HFFc6 (cell line): Measurements from ENCODE around the gene USP24. TPM values are rescaled to one million over a fixed set of nuclear protein-coding genes. Genes with fewer than 3 reads are reported as not detected.

Source experiments
- DNase-seq: peaks from one replicate; pipeline ENCODE4 v3.0.0-alpha.2; 2018
- H3K27ac Mint-ChIP-seq: 2 replicates; pipeline ENCODE4 v1.8.0; 2020; ENCODE audit warnings: mild to moderate bottlenecking, mixed read lengths
- H3K27me3 Mint-ChIP-seq: 2 replicates; pipeline ENCODE4 v1.8.0; 2021; ENCODE audit warnings: mild to moderate bottlenecking, moderate library complexity, mixed read lengths; ENCODE audit not compliant: insufficient read depth
- H3K36me3 Mint-ChIP-seq: 2 replicates; pipeline ENCODE4 v1.8.0; 2021; ENCODE audit warnings: low read depth, mixed read lengths
- H3K4me1 Mint-ChIP-seq: 2 replicates; pipeline ENCODE4 v1.8.0; 2020; ENCODE audit warnings: low read depth, mixed read lengths
- H3K4me3 Mint-ChIP-seq: 2 replicates; pipeline ENCODE4 v1.8.0; 2020; ENCODE audit warnings: mild to moderate bottlenecking, moderate library complexity, mixed read lengths
- H3K9me3 Mint-ChIP-seq: 2 replicates; pipeline ENCODE4 v1.8.0; 2020; ENCODE audit warnings: mild to moderate bottlenecking, mixed read lengths
- CTCF ChIP-seq: fragments of 200-600 bp; sonication (generic); IDR thresholded peaks from 2 replicates; pipeline ENCODE4 v1.5.0; 2021; ENCODE audit warnings: antibody characterized with exemption, mild to moderate bottlenecking
- total RNA-seq, 6 experiments: library from RNA; stranded (reverse); fragmentation: NEBNext Ultra II Directional; extraction: Animal tissue kit (Norgen Biotek cat#: 25700); gene quantifications; 2 replicates in 1 of 6; 3 replicates in 5 of 6; pipeline ENCODE4 v1.2.3, GENCODE V29; 2021

USP24 gene
- total RNA-seq, 6 experiments from 2014 or later = 22.5 to 27.8 (median 25.0) TPM

DNA sequence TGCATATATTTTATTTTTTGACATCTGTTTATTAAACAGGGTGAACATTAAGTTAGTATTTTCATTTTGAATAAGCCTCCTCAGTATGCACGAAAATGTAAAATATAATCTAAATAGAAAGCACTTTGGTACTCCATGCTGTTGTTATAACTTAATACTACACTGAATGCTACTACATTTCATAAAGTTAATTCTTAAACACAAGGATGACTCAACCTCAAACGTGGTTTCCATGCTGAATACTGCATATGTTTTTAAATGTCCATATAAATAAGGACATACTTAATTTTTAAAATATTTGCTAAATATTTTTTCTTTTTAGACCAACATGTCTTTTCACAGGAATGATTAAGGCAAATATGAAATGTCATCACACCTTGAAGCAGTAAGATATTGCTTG, 83.9 kb downstream of the USP24 start:
- Mint-ChIP-seq H3K27me3 (no peaks in the 10 kb centered on the region), H3K4me3 (no peak overlapping the region), H3K27ac (peak overlapping the region; percentile 20; the same call in 1 of the 2 replicates), H3K4me1 (peaks cover 53% of the 10 kb centered on the region), H3K36me3 (peaks cover 66% of the 10 kb centered on the region), H3K9me3 (peaks cover 4% of the 10 kb centered on the region; the same call in 1 of the 2 replicates)
- no peak for DNase-seq
- TF ChIP-seq CTCF = no peak

DNA sequence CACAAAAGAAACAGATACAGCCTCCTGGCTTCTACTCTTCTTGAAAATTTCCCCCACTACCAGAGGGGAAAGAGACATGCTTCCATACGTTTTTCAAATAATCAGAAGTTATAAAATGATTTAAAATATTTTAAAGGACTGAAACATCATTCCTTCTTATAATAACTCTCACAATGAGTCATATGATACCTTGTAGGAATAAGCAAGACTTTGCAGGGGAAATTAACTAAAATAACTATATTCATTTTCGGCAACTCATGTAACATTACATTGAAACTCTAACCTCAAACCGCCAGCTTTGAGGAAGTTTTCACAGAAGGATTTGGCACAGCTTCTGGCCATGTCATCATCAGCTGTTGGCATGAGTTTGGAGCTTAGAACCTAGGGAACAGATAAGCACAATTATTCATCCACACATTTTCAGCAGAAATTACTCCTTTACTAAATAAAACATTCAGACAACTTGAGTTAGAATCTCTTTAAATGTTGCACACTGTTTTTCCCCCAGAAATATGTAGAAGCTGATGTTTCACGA, 85.9 kb downstream of the USP24 start:
- Mint-ChIP-seq H3K27ac (peak overlapping the region; percentile 46), H3K9me3 (peaks cover 4% of the 10 kb centered on the region; the same call in 1 of the 2 replicates), H3K27me3 (no peaks in the 10 kb centered on the region), H3K4me3 (no peak overlapping the region), H3K36me3 (peaks cover 70% of the 10 kb centered on the region), H3K4me1 (peaks cover 53% of the 10 kb centered on the region)
- peak; percentile 44 for DNase-seq
- TF ChIP-seq CTCF = no peak

GRCh38 chr1:55128418-55128995, 86.7 kb downstream of the USP24 start:
- H3K4me1 Mint-ChIP-seq = peaks cover 53% of the 10 kb centered on the region
- no peak for TF ChIP-seq CTCF
- no peaks in the 10 kb centered on the region for H3K27me3 Mint-ChIP-seq
- H3K36me3 Mint-ChIP-seq = peaks cover 63% of the 10 kb centered on the region
- H3K4me3 Mint-ChIP-seq = no peak overlapping the region
- H3K27ac Mint-ChIP-seq = peak overlapping the region; percentile 46
- DNase-seq = no peak
- peaks cover 4% of the 10 kb centered on the region; the same call in 1 of the 2 replicates for H3K9me3 Mint-ChIP-seq

GRCh38 chr1:55127827-55128343, 87.3 kb downstream of the USP24 start:
- Mint-ChIP-seq H3K4me1 (peaks cover 53% of the 10 kb centered on the region), H3K36me3 (peaks cover 64% of the 10 kb centered on the region), H3K27ac (peak overlapping the region; percentile 46), H3K4me3 (no peak overlapping the region; the same call in 1 of the 2 replicates), H3K9me3 (peaks cover 4% of the 10 kb centered on the region; the same call in 1 of the 2 replicates), H3K27me3 (no peaks in the 10 kb centered on the region)
- no peak for TF ChIP-seq CTCF
- DNase-seq = peak; percentile 36

DNA sequence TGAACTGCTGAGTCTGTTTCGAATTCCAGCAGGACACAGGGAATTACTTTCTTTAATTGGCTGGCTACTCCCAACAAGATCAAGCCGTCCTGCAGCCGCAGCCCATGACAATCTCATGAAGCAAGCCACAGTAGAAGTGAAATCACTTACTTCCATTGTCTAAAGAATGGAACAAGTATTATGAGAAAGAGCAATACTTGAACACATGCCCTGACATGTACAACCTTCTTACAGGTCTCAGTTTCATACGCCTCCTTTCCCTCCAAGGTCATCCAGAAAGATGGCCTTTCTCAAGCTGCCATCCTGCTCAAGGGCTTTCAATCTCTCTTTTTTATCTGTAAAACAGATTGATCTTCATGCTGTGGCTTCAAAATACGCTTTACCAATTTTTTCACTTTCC, 90.7 kb downstream of the USP24 start:
- no peak for DNase-seq
- Mint-ChIP-seq H3K27ac (no peak overlapping the region), H3K4me1 (peaks cover 20% of the 10 kb centered on the region), H3K27me3 (no peaks in the 10 kb centered on the region), H3K9me3 (peaks cover 4% of the 10 kb centered on the region; the same call in 1 of the 2 replicates), H3K4me3 (no peak overlapping the region), H3K36me3 (peaks cover 70% of the 10 kb centered on the region)
- TF ChIP-seq CTCF = no peak
